HEK293 (cell line): ENCODE data around the gene PAQR6.

Source experiments
- CTCF ChIA-PET: fragments of 350-600 bp; formaldehyde crosslinking; extraction: SDS; loops from one replicate; lab custom pipeline; 2021; ENCODE audit warnings: antibody characterized with exemption; lab: Yijun Ruan, JAX
- POLR2A ChIA-PET: fragments of 300-600 bp; formaldehyde crosslinking; extraction: SDS; loops from one replicate; lab custom pipeline; 2020; ENCODE audit warnings: antibody characterized with exemption, inconsistent platforms; lab: Yijun Ruan, JAX
- H3K27ac ChIP-seq: fragments of 200-500 bp; sonication (Bioruptor generic); 2 replicates; pipeline ENCODE4 v1.5.1; 2014; ENCODE audit warnings: low read depth, low read length, control low read depth, inconsistent platforms; ENCODE audit errors: extremely low read depth
- H3K36me3 ChIP-seq, 2 experiments: fragments of 200-500 bp in 1 of 2; sonication (Bioruptor generic) in 1 of 2; 1 replicate in 1 of 2; 2 replicates in 1 of 2; pipeline ENCODE4 v1.5.1; 2014 to 2017; ENCODE audit warnings: inconsistent platforms in 2 of 2, low read length in 2 of 2; ENCODE audit not compliant: control insufficient read depth in 2 of 2, insufficient read depth in 1 of 2
- H3K4me1 ChIP-seq: fragments of 200-500 bp; sonication (Bioruptor generic); 2 replicates; pipeline ENCODE4 v1.5.1; 2014; ENCODE audit warnings: mild to moderate bottlenecking, low read length, inconsistent platforms; ENCODE audit not compliant: control insufficient read depth, insufficient read depth
- H3K4me3 ChIP-seq: 2 replicates; pipeline ENCODE4 v1.5.1; 2011; ENCODE audit warnings: low read depth, mild to moderate bottlenecking, control low read depth, low read length, moderate library complexity
- H3K9me3 ChIP-seq: fragments of 200-500 bp; sonication (Bioruptor generic); 2 replicates; pipeline ENCODE4 v1.5.1; 2014; ENCODE audit warnings: low read depth, low read length, inconsistent platforms; ENCODE audit not compliant: control insufficient read depth, insufficient read depth
- SCRT2 ChIP-seq: fragments of 450-650 bp; formaldehyde crosslinking; IDR thresholded peaks from 2 replicates; pipeline ENCODE4 v1.5.1; 2016; ENCODE audit warnings: missing biosample characterization, missing genetic modification characterization
- TRIM28 ChIP-seq: IDR thresholded peaks from 2 replicates; pipeline ENCODE4 v1.6.1; 2011; ENCODE audit warnings: low read length, control low read depth, borderline replicate concordance
- ZFP3 ChIP-seq: fragments of 450-650 bp; formaldehyde crosslinking; IDR thresholded peaks from 2 replicates; pipeline ENCODE4 v1.5.1; 2016; ENCODE audit warnings: low read depth, missing biosample characterization, missing genetic modification characterization
- ZFP69B ChIP-seq: fragments of 450-650 bp; formaldehyde crosslinking; IDR thresholded peaks from 2 replicates; pipeline ENCODE4 v1.5.1; 2016; ENCODE audit warnings: missing biosample characterization, missing genetic modification characterization
- ZIC2 ChIP-seq: fragments of 450-650 bp; formaldehyde crosslinking; IDR thresholded peaks from 2 replicates; pipeline ENCODE4 v1.5.1; 2016; ENCODE audit warnings: missing biosample characterization, missing genetic modification characterization
- ZNF133 ChIP-seq: fragments of 450-650 bp; formaldehyde crosslinking; IDR thresholded peaks from 2 replicates; pipeline ENCODE4 v1.5.1; 2016; ENCODE audit warnings: missing biosample characterization, missing genetic modification characterization
- ZNF19 ChIP-seq: fragments of 450-650 bp; formaldehyde crosslinking; IDR thresholded peaks from 2 replicates; pipeline ENCODE4; 2016; ENCODE audit warnings: missing biosample characterization, missing genetic modification characterization, low read depth
- ZNF223 ChIP-seq: fragments of 450-650 bp; formaldehyde crosslinking; IDR thresholded peaks from 2 replicates; pipeline ENCODE4 v1.5.1; 2016; ENCODE audit warnings: missing biosample characterization, missing genetic modification characterization
- ZNF37A ChIP-seq: fragments of 450-650 bp; IDR thresholded peaks from 2 replicates; pipeline ENCODE4 v1.5.1; 2018; ENCODE audit warnings: missing biosample characterization, missing genetic modification characterization
- ZNF394 ChIP-seq: fragments of 450-650 bp; formaldehyde crosslinking; IDR thresholded peaks from 2 replicates; pipeline ENCODE4 v1.5.1; 2016; ENCODE audit warnings: missing biosample characterization, missing genetic modification characterization, mild to moderate bottlenecking, moderate library complexity, borderline replicate concordance
- ZNF423 ChIP-seq: fragments of 450-650 bp; formaldehyde crosslinking; IDR thresholded peaks from 2 replicates; pipeline ENCODE4 v1.5.1; 2016; ENCODE audit warnings: missing biosample characterization, missing genetic modification characterization
- ZNF558 ChIP-seq: fragments of 450-650 bp; formaldehyde crosslinking; IDR thresholded peaks from 2 replicates; pipeline ENCODE4 v1.5.1; 2016; ENCODE audit warnings: missing biosample characterization, missing genetic modification characterization
- ZNF561 ChIP-seq: fragments of 450-650 bp; IDR thresholded peaks from 2 replicates; pipeline ENCODE4 v1.5.1; 2018; ENCODE audit warnings: missing biosample characterization, missing genetic modification characterization, borderline replicate concordance
- ZNF585B ChIP-seq: fragments of 450-650 bp; formaldehyde crosslinking; IDR thresholded peaks from 2 replicates; pipeline ENCODE4 v1.5.1; 2016; ENCODE audit warnings: missing biosample characterization, missing genetic modification characterization
- ZNF600 ChIP-seq: fragments of 450-650 bp; formaldehyde crosslinking; IDR thresholded peaks from 2 replicates; pipeline ENCODE4 v1.5.1; 2016; ENCODE audit warnings: missing biosample characterization, missing genetic modification characterization
- ZNF610 ChIP-seq: fragments of 450-650 bp; formaldehyde crosslinking; IDR thresholded peaks from 2 replicates; pipeline ENCODE4 v1.5.1; 2016; ENCODE audit warnings: missing biosample characterization, missing genetic modification characterization, borderline replicate concordance
- ZNF670 ChIP-seq: fragments of 450-650 bp; formaldehyde crosslinking; IDR thresholded peaks from 2 replicates; pipeline ENCODE4 v1.5.1; 2016; ENCODE audit warnings: missing biosample characterization, missing genetic modification characterization, low read depth
- ZNF677 ChIP-seq: fragments of 450-650 bp; IDR thresholded peaks from 2 replicates; pipeline ENCODE4 v1.5.0; 2018; ENCODE audit warnings: missing biosample characterization, mild to moderate bottlenecking, missing genetic modification characterization, moderate library complexity
- ZNF830 ChIP-seq: fragments of 450-650 bp; IDR thresholded peaks from 2 replicates; pipeline ENCODE4 v1.5.0; 2018; ENCODE audit warnings: missing biosample characterization, missing genetic modification characterization, low read depth, mild to moderate bottlenecking, moderate library complexity
- TF ChIP-seq, protein P1 (sequence below): fragments of 450-650 bp; formaldehyde crosslinking; IDR thresholded peaks from 2 replicates; pipeline ENCODE4 v1.5.1; 2016; ENCODE audit warnings: missing biosample characterization, missing genetic modification characterization
- TF ChIP-seq, protein P2 (sequence below): fragments of 450-650 bp; formaldehyde crosslinking; IDR thresholded peaks from 2 replicates; pipeline ENCODE4 v1.5.1; 2016; ENCODE audit warnings: missing biosample characterization, missing genetic modification characterization

Gene PAQR6

GRCh38 chr1:156241926-156242325 is 5.9 kb downstream of the PAQR6 start, which contains the start of gene BGLAP:
TSS of gene BGLAP (plus strand) at chr1:156242184. CDS start at chr1:156242232, 48 bp downstream.
- Histone ChIP-seq H3K9me3 (no peaks in the 10 kb centered on the region), H3K4me1 (no peaks in the 10 kb centered on the region), H3K4me3 (no peak within 1 kb of the TSS), H3K36me3 (peaks cover 8 to 28% of the 10 kb centered on the region in 2 experiments; a peak in 2 of 3 replicates), H3K27ac (no peak within 1 kb of the TSS)
- CTCF ChIA-PET, result interaction anchor here (1.0 kb wide), 1 partner anchor 101 kb away, joined by 4 read pairs; no protein-coding TSS in a partner anchor
- POLR2A ChIA-PET, result no interaction called here
- 0 out of 2 replicates have a peak, but pooled peaks have one; percentile 23 for TF ChIP-seq ZNF600 (tag by site-specific recombination)
- no peak for TF ChIP-seq ZNF133 (tag by site-specific recombination)

- H3K36me3 ChIP-seq, result peaks cover 9 to 33% of the 10 kb centered on the region in 2 experiments; a peak in 2 of 3 replicates
- H3K4me1 ChIP-seq, result no peaks in the 10 kb centered on the region
- no peak overlapping the region for H3K4me3 ChIP-seq
- H3K9me3 ChIP-seq, result no peaks in the 10 kb centered on the region
- no peak for TF ChIP-seq ZFP3 (tag by site-specific recombination)
- TF ChIP-seq, protein P1, sequence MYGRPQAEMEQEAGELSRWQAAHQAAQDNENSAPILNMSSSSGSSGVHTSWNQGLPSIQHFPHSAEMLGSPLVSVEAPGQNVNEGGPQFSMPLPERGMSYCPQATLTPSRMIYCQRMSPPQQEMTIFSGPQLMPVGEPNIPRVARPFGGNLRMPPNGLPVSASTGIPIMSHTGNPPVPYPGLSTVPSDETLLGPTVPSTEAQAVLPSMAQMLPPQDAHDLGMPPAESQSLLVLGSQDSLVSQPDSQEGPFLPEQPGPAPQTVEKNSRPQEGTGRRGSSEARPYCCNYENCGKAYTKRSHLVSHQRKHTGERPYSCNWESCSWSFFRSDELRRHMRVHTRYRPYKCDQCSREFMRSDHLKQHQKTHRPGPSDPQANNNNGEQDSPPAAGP, result peak; percentile 41; the same call in 1 of the 2 replicates
- TF ChIP-seq, protein P2, sequence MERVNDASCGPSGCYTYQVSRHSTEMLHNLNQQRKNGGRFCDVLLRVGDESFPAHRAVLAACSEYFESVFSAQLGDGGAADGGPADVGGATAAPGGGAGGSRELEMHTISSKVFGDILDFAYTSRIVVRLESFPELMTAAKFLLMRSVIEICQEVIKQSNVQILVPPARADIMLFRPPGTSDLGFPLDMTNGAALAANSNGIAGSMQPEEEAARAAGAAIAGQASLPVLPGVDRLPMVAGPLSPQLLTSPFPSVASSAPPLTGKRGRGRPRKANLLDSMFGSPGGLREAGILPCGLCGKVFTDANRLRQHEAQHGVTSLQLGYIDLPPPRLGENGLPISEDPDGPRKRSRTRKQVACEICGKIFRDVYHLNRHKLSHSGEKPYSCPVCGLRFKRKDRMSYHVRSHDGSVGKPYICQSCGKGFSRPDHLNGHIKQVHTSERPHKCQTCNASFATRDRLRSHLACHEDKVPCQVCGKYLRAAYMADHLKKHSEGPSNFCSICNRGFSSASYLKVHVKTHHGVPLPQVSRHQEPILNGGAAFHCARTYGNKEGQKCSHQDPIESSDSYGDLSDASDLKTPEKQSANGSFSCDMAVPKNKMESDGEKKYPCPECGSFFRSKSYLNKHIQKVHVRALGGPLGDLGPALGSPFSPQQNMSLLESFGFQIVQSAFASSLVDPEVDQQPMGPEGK, result peak; percentile 60
- TF ChIP-seq ZNF610 (tag by site-specific recombination), result no peak
- TF ChIP-seq ZIC2 (tag by site-specific recombination), result peak; percentile 47
- TF ChIP-seq ZNF600 (tag by site-specific recombination), result peak; percentile 33; the same call in 1 of the 2 replicates
- no peak for TF ChIP-seq ZNF670 (tag by site-specific recombination)
- no peak for TF ChIP-seq ZFP69B (tag by site-specific recombination)
- no peak overlapping the region for H3K27ac ChIP-seq
- ChIA-PET CTCF (interaction anchor here (1.0 kb wide), 1 partner anchor 101 kb away, joined by 4 read pairs; no protein-coding TSS in a partner anchor), POLR2A (interaction anchor here (0.5 to 0.6 kb wide), 3 partner anchors 46 to 94 kb away, joined by 3 to 5 read pairs (median 3); no protein-coding TSS in a partner anchor)
These were observed 6.5 kb downstream of the PAQR6 start for GRCh38 chr1:156241311-156241811.

DNA sequence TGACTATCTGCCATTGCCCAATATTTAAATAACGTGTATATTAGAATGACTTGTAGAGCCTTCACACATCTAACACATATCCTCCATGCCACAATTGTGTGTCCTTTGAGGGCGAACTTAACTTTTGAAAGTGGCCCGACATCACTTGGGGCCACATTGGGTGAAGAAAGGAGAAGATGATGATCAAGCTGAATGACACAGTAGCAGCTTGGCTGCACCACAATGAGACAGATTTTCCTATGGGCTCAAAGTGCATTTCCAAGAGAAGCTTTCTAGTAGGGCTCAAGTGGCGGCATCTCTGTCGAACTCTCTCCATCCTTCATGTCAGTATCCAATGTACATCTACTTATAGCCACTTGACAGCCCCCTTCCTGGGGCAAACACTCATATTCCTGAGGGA is 9.6 kb downstream of the PAQR6 start:
- POLR2A ChIA-PET, result no interaction called here
- H3K4me3 ChIP-seq, result no peak overlapping the region
- TF ChIP-seq TRIM28 (no peak), ZNF561 (no peak), ZNF394 (tag by site-specific recombination) (no peak), ZNF677 (tag by site-specific recombination) (no peak), ZNF585B (tag by site-specific recombination) (no peak), ZNF223 (no peak), ZNF37A (tag by site-specific recombination) (no peak), ZNF423 (tag by site-specific recombination) (no peak), ZNF19 (tag by site-specific recombination) (no peak), ZNF830 (no peak), SCRT2 (tag by site-specific recombination) (no peak), ZNF558 (tag by site-specific recombination) (no peak)
- no peak overlapping the region for H3K27ac ChIP-seq
- no peaks in the 10 kb centered on the region for H3K4me1 ChIP-seq
- CTCF ChIA-PET, result interaction anchor here (3.2 kb wide), 1 partner anchor 12 kb away, joined by 25 read pairs; no protein-coding TSS in a partner anchor
- no peaks in the 10 kb centered on the region for H3K9me3 ChIP-seq
- peaks cover 14 to 43% of the 10 kb centered on the region in 2 experiments; a peak in 2 of 3 replicates for H3K36me3 ChIP-seq
